Activated naive CD8-positive, alpha-beta T cell (primary cell): ENCODE data around the gene PDE3A.
"Not testable (repeated sequence)": the region's sequence is repeated elsewhere in the genome, so short reads cannot be mapped to it uniquely, and the experiment has no call there.

Source experiments
- H3K27ac Mint-ChIP-seq: one replicate; pipeline ENCODE4 v1.8.0; 2021; ENCODE audit warnings: mixed read lengths
- H3K27me3 Mint-ChIP-seq: one replicate; pipeline ENCODE4 v1.8.0; 2021; ENCODE audit warnings: mixed read lengths
- H3K36me3 Mint-ChIP-seq: one replicate; pipeline ENCODE4 v1.8.0; 2021; ENCODE audit warnings: mixed read lengths
- H3K4me1 Mint-ChIP-seq: one replicate; pipeline ENCODE4 v1.8.0; 2021; ENCODE audit warnings: low read depth, mixed read lengths
- H3K4me3 Mint-ChIP-seq: one replicate; pipeline ENCODE4 v1.8.0; 2021; ENCODE audit warnings: mild to moderate bottlenecking, mixed read lengths
- H3K9me3 Mint-ChIP-seq: one replicate; pipeline ENCODE4 v1.8.0; 2021; ENCODE audit warnings: low read depth, mixed read lengths

Gene PDE3A

GRCh38 chr12:20528208-20528607, 159.9 kb downstream of the PDE3A start:
- Mint-ChIP-seq H3K27ac (no peak overlapping the region), H3K9me3 (no peaks in the 10 kb centered on the region), H3K27me3 (no peaks in the 10 kb centered on the region), H3K4me1 (no peaks in the 10 kb centered on the region), H3K4me3 (no peak overlapping the region), H3K36me3 (no peaks in the 10 kb centered on the region)

GRCh38 chr12:20546267-20546666, 177.9 kb downstream of the PDE3A start:
- Mint-ChIP-seq H3K36me3 (no peaks in the 10 kb centered on the region), H3K27ac (no peak overlapping the region), H3K4me1 (no peaks in the 10 kb centered on the region), H3K4me3 (no peak overlapping the region), H3K27me3 (peaks cover 2% of the 10 kb centered on the region), H3K9me3 (no peaks in the 10 kb centered on the region)

- H3K4me1 Mint-ChIP-seq, result no peaks in the 10 kb centered on the region
- H3K9me3 Mint-ChIP-seq, result no peaks in the 10 kb centered on the region
- H3K4me3 Mint-ChIP-seq, result no peak overlapping the region
- H3K36me3 Mint-ChIP-seq, result no peaks in the 10 kb centered on the region
- no peak overlapping the region for H3K27ac Mint-ChIP-seq
- no peaks in the 10 kb centered on the region for H3K27me3 Mint-ChIP-seq
These were observed 179.7 kb downstream of the PDE3A start for GRCh38 chr12:20547816-20548575.

GRCh38 chr12:20548611-20549010, 180.3 kb downstream of the PDE3A start:
- Mint-ChIP-seq H3K27me3 (no peaks in the 10 kb centered on the region), H3K27ac (no peak overlapping the region)

GRCh38 chr12:20549108-20549719, 180.9 kb downstream of the PDE3A start:
- Mint-ChIP-seq H3K27ac (no peak overlapping the region), H3K9me3 (no peaks in the 10 kb centered on the region), H3K4me1 (no peaks in the 10 kb centered on the region), H3K4me3 (no peak overlapping the region), H3K27me3 (no peaks in the 10 kb centered on the region), H3K36me3 (no peaks in the 10 kb centered on the region)

More at GRCh38 chr12:20548611-20549010, 180.3 kb downstream of the PDE3A start:
- Mint-ChIP-seq H3K9me3 (no peaks in the 10 kb centered on the region), H3K36me3 (no peaks in the 10 kb centered on the region), H3K4me1 (no peaks in the 10 kb centered on the region), H3K4me3 (no peak overlapping the region)

GRCh38 chr12:20551742-20552442, 183.6 kb downstream of the PDE3A start:
- not testable (repeated sequence) for H3K9me3 Mint-ChIP-seq, H3K4me1 Mint-ChIP-seq, H3K36me3 Mint-ChIP-seq, H3K27me3 Mint-ChIP-seq, H3K4me3 Mint-ChIP-seq, H3K27ac Mint-ChIP-seq

GRCh38 chr12:20552586-20552985, 184.2 kb downstream of the PDE3A start:
- not testable (repeated sequence) for H3K27me3 Mint-ChIP-seq, H3K4me3 Mint-ChIP-seq, H3K27ac Mint-ChIP-seq, H3K4me1 Mint-ChIP-seq, H3K9me3 Mint-ChIP-seq, H3K36me3 Mint-ChIP-seq

GRCh38 chr12:20555015-20555414, 186.7 kb downstream of the PDE3A start:
- no peaks in the 10 kb centered on the region for H3K4me1 Mint-ChIP-seq
- no peaks in the 10 kb centered on the region for H3K27me3 Mint-ChIP-seq
- no peak overlapping the region for H3K27ac Mint-ChIP-seq
- H3K36me3 Mint-ChIP-seq, result no peaks in the 10 kb centered on the region
- H3K4me3 Mint-ChIP-seq, result no peak overlapping the region
- no peaks in the 10 kb centered on the region for H3K9me3 Mint-ChIP-seq

GRCh38 chr12:20555771-20556170, 187.4 kb downstream of the PDE3A start:
- no peaks in the 10 kb centered on the region for H3K36me3 Mint-ChIP-seq
- H3K4me1 Mint-ChIP-seq, result no peaks in the 10 kb centered on the region
- H3K27me3 Mint-ChIP-seq, result no peaks in the 10 kb centered on the region
- H3K27ac Mint-ChIP-seq, result no peak overlapping the region
- H3K9me3 Mint-ChIP-seq, result no peaks in the 10 kb centered on the region
- H3K4me3 Mint-ChIP-seq, result no peak overlapping the region

GRCh38 chr12:20557096-20557495, 188.8 kb downstream of the PDE3A start:
- Mint-ChIP-seq H3K36me3 (no peaks in the 10 kb centered on the region), H3K27me3 (no peaks in the 10 kb centered on the region), H3K4me1 (no peaks in the 10 kb centered on the region), H3K9me3 (no peaks in the 10 kb centered on the region), H3K4me3 (no peak overlapping the region), H3K27ac (no peak overlapping the region)

GRCh38 chr12:20560935-20561334, 192.6 kb downstream of the PDE3A start:
- no peak overlapping the region for H3K27ac Mint-ChIP-seq
- no peaks in the 10 kb centered on the region for H3K27me3 Mint-ChIP-seq
- no peak overlapping the region for H3K4me3 Mint-ChIP-seq
- no peaks in the 10 kb centered on the region for H3K4me1 Mint-ChIP-seq
- H3K36me3 Mint-ChIP-seq, result no peaks in the 10 kb centered on the region
- no peaks in the 10 kb centered on the region for H3K9me3 Mint-ChIP-seq

GRCh38 chr12:20561871-20562270, 193.5 kb downstream of the PDE3A start:
- no peaks in the 10 kb centered on the region for H3K9me3 Mint-ChIP-seq
- H3K27me3 Mint-ChIP-seq, result no peaks in the 10 kb centered on the region
- no peaks in the 10 kb centered on the region for H3K4me1 Mint-ChIP-seq
- H3K4me3 Mint-ChIP-seq, result no peak overlapping the region
- H3K36me3 Mint-ChIP-seq, result no peaks in the 10 kb centered on the region
- H3K27ac Mint-ChIP-seq, result no peak overlapping the region

- H3K4me1 Mint-ChIP-seq, result no peaks in the 10 kb centered on the region
- H3K27me3 Mint-ChIP-seq, result no peaks in the 10 kb centered on the region
- no peaks in the 10 kb centered on the region for H3K9me3 Mint-ChIP-seq
- no peak overlapping the region for H3K27ac Mint-ChIP-seq
- H3K36me3 Mint-ChIP-seq, result no peaks in the 10 kb centered on the region
- no peak overlapping the region for H3K4me3 Mint-ChIP-seq
These were observed 199.1 kb downstream of the PDE3A start for GRCh38 chr12:20567413-20567812.

GRCh38 chr12:20572451-20572850, 204.1 kb downstream of the PDE3A start:
- H3K9me3 Mint-ChIP-seq, result no peaks in the 10 kb centered on the region
- H3K4me1 Mint-ChIP-seq, result no peaks in the 10 kb centered on the region
- H3K27ac Mint-ChIP-seq, result no peak overlapping the region
- H3K4me3 Mint-ChIP-seq, result no peak overlapping the region
- no peaks in the 10 kb centered on the region for H3K27me3 Mint-ChIP-seq
- H3K36me3 Mint-ChIP-seq, result no peaks in the 10 kb centered on the region

GRCh38 chr12:20576528-20576927, 208.2 kb downstream of the PDE3A start:
- Mint-ChIP-seq H3K36me3 (no peaks in the 10 kb centered on the region), H3K4me3 (no peak overlapping the region), H3K27me3 (no peaks in the 10 kb centered on the region), H3K4me1 (no peaks in the 10 kb centered on the region), H3K27ac (no peak overlapping the region), H3K9me3 (no peaks in the 10 kb centered on the region)
